GM19397 (cell line): ENCODE data around the gene LEP.
"Not testable (repeated sequence)": the region's sequence is repeated elsewhere in the genome, so short reads cannot be mapped to it uniquely, and the experiment has no call there.

Experiments used
- ATAC-seq: cut with Tn5 transposase; IDR thresholded peaks from one replicate; pipeline ENCODE4 v1.9.1; 2021; ENCODE audit warnings: mild to moderate bottlenecking, moderate library complexity; ENCODE audit not compliant: unreplicated experiment

The LEP gene

DNA sequence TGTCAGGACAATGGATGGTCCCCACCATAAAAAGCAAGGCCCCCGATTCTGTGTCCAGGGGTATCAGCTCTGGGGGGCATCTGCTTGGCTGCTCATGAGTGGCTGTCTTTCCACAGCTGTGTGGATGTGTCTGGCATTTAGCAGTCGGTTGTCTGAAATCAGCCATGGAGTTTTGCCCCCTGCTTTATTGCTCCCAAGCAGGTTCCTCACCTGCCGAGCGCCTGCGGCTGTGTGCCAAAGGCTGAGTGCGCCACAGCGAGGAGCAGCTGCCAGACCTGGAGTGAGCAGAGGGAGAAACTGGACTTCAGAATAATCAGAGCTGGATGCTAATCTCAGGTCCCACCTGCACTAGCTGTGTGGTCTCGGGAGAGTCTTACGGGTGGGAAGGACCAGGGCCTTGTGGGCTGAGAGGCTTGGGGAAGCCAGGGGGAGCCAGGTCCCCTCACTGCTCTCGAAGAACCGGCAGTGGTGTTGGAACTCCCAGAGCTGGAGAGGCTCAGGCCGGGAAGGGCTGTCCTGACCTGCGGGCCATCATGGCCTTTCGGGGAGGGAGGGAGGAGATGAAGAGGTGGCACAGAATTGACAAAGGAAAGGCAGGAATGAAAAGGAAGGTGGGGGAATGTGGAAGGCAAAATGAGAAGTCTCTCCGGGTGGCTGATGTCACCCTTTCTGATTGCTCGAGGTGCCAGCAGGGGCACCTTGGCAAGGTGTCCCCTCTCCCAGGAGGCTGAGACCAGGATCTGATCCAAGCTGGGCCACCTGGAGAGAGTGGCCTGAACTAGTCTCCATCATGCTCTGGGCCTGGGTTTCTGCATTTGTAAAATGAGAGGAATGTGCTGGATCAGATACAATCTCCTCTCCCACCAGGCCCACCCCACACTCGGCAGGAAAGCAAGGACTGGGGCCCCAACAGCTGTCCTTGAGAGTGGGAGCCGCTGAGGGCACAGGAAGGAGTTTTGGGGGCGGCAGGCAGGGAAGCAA lies 30.2 kb upstream of the LEP start:
- no peak for ATAC-seq

- ATAC-seq, result no peak
Observed at GRCh38 chr7:128211626-128212025, 29.5 kb upstream of the LEP start.

DNA sequence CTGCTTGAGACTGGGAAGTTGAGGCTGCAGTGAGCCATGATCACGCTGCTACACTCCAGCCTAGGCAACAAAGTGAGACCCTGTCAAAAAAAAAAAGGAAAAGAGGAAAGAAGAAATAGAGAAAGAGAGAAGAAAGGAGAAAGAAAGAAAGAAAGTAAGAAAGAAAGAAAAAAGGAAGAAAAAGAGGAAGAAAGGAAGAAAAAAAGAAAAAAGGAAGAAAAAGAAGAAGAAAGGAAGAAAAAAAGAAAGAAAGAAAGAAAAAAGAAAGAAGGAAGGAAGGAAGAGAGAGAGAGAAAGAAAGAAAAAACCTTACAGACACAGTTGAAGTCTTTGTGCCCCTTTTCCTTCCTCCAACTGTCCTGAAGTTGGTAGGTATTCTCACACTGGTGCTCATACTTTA lies 26.6 kb upstream of the LEP start:
- no peak for ATAC-seq

- no peak for ATAC-seq
Observed at GRCh38 chr7:128215281-128215680, 25.8 kb upstream of the LEP start.

DNA sequence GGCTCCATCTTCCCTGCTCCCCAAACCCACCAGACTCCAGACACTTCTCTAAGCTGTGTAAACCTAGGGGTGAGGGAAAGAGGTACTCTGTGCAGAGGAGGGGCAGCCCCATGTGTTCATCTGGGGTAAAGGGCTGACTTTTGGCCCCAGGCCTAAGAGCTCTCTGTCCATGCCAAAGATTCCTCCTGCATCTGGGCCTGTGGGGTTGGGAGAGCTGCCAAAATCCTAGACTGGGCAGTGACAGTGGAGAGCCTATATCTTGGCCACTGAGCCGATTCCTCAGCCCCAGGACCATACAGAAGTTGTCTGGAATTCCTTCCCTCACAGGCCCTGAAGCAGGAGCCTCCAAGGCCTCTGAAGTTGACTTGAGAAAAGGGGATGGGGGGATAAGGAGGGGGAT lies 25.3 kb upstream of the LEP start:
- ATAC-seq, result no peak

DNA sequence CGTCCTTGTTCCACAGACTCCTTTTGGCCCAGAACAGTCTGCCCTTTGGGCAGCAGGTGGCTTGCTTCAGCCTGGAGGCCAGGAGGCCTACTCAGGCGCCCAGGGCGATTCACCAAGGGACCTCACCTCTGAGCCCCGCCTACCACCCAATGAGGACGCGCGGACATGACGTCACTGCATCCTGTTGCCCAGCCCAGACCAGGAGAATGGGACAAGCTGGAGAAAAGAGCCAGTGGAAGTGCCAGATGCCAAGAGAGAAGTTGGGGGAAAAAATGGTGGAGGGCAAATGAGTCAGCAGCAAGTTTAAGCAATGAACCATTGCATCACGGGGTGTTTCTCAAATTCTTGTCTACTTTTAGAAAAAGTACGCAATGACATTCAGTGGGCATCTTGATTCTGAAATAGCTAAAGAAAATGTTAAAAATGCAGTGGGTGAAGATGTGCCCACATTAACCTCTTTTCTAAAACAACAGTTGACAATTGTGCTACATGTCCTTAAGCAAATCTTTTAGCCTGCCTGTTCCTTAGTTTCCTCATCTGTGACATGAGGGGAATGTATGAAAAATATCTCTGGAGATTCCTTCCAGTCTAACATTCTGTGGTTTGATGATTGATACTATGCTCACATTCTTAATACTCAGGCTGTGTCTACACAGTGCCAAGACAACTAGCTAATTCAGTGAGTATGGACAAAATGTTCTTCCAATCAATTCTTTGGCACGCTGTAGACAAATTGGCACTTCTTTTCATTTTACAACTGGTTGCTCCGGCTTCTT lies 23.9 kb upstream of the LEP start:
- no peak for ATAC-seq

DNA sequence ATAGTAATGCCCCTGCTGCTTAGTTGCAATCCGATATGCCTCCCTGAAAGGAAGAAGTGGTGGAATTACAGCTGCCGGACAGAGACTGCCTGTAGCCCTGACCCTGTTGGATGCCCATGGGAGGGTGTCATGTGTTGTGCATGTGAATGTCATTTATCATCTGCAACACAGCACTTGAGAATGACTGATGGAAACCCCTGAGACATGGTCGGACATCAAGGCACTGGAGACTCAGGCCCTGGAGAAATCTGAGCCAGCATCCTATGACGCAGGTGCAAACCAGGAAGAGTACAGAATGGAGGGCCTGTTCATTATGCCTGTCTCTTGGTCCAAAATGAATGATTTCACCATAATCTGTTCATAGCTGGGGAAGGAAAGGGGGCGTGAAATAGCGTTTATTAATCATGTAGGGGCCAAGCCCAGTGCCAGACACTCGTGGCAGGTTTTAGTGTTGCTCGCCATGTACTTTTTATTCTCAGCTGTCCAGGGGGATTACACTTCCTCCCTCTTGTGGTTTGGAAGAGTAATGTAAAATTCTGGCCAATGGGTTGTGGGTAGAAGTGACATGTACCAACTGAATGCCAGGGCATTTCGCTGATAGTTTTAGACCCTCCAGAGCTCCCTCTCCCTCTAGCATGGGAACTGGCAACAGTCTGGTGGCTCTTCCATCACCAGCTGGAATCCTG lies 23.0 kb upstream of the LEP start:
- ATAC-seq, result no peak

DNA sequence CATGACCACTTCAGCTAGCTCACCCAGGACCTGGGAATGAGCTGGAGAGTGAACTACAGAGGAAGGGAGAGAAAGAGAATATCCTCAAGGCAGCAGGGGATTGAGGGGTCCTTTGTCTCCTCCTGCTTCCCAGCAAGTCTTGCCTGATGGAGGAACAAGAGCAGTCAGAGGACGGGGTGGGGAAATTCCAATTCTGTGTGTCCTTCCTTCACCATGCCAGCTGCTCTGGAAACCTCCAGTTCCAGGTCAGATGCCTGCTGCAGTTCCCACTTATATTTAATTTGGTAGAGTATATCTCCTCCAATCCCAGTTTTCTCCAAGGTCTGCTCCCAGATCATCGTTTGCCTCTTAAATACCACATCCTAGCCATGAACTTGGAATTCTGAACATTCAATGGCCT lies 21.4 kb upstream of the LEP start:
- no peak for ATAC-seq

DNA sequence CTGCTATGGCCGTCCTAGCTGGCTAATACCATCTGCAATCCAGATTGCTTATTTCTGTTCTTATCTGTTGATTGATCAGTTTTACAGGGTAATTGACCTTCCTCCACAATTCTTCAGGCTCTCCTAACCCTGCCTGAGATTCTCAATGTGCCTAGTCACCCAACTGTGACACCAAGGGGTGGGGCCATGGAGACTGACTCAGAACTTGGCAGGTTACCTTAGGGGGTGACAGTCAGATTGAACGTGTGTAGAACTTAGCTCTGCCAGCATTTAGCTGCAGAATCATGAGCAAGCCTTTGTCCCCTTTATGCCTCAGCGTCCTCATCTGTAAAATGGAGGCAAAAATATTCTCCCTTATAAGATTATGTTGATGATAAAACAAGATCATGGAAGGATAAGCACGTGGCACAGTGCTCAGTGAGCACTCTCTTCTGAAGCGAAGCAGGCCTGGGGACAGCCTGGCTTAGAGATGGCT lies 19.1 kb upstream of the LEP start:
- no peak for ATAC-seq

DNA sequence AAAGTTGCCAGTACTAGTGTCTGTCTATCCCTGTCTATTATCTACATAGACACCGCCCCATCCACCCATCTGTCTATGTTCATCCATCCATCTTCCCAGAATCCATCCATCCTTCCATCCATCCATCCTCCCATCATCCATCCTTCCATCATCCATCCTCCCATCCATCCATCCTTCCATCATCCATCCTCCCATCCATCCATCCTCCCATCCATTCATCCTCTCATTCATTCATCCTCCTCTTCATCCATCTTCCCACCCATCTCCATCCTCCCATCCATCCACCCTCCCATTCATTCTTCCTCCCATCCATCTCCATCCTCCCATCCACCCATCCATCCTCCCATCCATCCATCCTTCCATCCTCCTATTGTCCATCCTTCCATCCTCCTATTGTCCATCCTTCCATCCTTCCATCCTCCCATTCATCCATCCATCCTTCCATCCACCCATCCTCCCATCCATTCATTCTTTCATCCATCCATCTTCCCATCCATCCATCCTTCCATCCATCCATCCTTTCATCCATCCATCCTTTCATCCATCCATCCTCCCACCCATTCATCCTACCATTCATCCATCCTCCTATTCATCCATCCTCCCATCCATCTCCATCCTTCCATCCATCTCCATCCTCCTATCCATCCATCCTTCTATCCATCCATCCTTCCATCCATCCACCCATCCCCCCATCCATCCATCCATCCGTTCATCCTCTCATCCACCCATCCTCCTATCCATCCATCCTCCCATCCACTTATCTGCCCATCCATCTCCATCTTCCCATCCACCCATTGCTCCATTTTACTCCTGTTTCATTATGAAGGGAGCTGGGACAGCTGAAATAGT lies 14.7 kb upstream of the LEP start:
- ATAC-seq, result no peak

GRCh38 chr7:128227271-128227670 lies 13.8 kb upstream of the LEP start:
- ATAC-seq, result no peak

- ATAC-seq, result no peak
Observed at GRCh38 chr7:128231021-128231420, 10.1 kb upstream of the LEP start.

DNA sequence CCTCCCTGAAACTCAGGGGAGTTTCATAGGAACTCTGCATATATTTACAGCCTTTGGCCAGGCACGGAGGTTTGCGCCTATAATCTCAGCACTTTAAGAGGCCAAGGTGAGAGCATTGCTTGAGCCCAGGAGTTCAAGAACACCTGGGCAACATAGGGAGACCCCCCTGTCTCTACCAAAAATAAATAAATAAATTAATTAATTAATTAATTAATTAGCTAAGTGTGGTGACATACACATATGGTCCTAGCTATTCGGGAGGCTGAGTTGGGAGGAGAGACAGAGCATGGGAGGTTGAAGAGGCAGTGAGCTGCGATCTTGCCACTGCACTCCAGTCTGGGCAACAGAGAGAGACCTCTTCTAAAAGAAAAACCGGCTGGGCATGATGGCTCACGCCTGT lies 9.4 kb upstream of the LEP start:
- ATAC-seq, result no peak

- ATAC-seq, result no peak
Observed at GRCh38 chr7:128233471-128233870, 7.6 kb upstream of the LEP start.

GRCh38 chr7:128234476-128235026 lies 6.5 kb upstream of the LEP start:
- ATAC-seq, result no peak

- no peak for ATAC-seq
Observed at GRCh38 chr7:128235471-128235870, 5.6 kb upstream of the LEP start.

GRCh38 chr7:128236924-128237586 lies 4.0 kb upstream of the LEP start:
- ATAC-seq, result no peak

- not testable (repeated sequence) for ATAC-seq
Observed at GRCh38 chr7:128239146-128239545, 1.9 kb upstream of the LEP start.

- ATAC-seq, result no peak
Observed at GRCh38 chr7:128242661-128243060, 1.6 kb downstream of the LEP start.

DNA sequence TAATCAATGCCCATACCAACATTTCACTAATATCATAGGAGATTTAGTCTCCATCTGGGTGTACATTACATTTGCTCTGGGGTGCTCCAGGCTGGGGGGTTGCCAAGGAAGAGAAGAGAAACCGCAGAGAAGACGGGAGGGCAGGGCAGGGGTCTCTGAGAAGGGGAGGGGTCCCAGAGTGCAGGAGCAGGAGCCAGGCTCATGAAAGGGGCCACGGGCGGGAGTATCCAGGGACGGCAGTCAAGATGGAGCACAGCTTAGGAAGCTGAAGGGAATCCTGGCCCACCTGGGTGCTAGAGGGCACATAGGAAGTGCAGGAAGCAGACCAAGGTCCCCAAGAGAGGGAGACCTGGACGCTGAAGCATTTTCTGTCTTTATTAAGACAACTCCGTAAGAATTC lies 2.2 kb downstream of the LEP start:
- no peak for ATAC-seq
